Body of pancreas (tissue), 4 donors: ENCODE measurements around the gene CXCL9.

Experiments used
- CTCF ChIP-seq, 7 experiments: fragments of 450-650 bp in 4 of 7; fragments of 200-600 bp in 3 of 7; sonication (generic) in 3 of 7; IDR thresholded peaks; one replicate each; pipeline ENCODE4 v1.5.1; 2016 to 2019; ENCODE audit warnings: antibody characterized with exemption in 7 of 7
- POLR2A ChIP-seq, 3 donors: fragments of 450-650 bp; IDR thresholded peaks; one replicate each; pipeline ENCODE4 v1.6.1; 2016; ENCODE audit warnings: antibody characterized with exemption in 3 of 3, mild to moderate bottlenecking in 2 of 3

- TF ChIP-seq POLR2A (IDR thresholded peaks at IDR 0.05) (no peak), CTCF (IDR thresholded peaks at IDR 0.05) (no peak)
These were observed 17.3 kb downstream of the CXCL9 start for GRCh38 chr4:75989846-75990528.
